Measurements from ENCODE around the gene UPF1.

UPF1 gene

DNA sequence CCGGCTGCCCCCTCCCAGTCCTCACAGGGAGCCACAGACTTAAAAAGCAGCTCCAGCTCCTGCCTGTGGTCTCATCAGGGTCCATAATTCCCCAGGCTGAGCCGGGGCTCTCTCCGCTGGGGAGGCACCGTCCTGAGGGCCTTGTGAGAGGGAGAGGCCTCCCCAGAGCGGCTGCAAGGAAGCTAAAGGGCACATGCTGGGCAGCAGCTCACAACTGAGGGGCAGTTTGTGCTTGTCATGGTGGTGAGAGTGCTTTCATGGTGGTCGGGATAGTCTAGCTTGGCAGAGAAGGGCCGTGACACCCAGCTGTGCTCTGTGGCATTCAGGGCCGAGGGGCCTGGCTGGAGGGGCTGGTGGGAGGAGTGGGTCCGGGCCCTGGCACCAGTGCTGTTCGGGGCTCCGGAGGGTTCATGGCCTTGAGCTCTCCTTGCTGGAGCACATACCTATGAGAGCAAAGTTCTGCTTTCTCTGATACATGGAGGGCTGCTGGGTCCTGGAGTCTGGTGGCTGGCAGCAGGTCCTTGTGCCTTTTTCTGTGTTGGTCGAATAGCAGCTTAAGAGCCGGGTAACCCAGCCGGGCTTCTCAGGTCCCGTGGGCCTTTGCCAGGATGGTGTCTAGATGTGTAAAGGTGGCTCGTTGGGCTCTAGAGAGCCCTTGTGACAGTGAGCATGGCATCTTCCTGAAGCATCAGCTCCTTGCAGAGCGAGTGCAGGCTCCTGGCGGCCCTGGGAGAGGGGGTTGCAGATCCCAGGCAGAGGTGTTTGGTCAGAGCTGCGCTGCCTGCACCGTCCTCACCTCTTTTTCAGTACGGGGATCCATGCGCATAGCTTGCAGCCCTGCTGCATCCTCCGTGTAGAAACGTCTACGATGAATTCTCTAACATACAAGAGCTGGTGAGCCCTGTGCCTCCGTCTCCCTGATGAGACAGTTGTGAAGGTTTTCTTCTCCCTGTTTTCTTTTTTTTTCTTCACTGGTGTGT lies 8.8 kb downstream of the UPF1 start:
- DNase-seq: no peak

- no peak for DNase-seq
Observed at GRCh38 chr19:18841400-18841799, 9.6 kb downstream of the UPF1 start.

- no peak for DNase-seq
Observed at GRCh38 chr19:18842166-18842565, 10.4 kb downstream of the UPF1 start.

GRCh38 chr19:18843960-18844359 lies 12.2 kb downstream of the UPF1 start:
- no peak for DNase-seq

DNA sequence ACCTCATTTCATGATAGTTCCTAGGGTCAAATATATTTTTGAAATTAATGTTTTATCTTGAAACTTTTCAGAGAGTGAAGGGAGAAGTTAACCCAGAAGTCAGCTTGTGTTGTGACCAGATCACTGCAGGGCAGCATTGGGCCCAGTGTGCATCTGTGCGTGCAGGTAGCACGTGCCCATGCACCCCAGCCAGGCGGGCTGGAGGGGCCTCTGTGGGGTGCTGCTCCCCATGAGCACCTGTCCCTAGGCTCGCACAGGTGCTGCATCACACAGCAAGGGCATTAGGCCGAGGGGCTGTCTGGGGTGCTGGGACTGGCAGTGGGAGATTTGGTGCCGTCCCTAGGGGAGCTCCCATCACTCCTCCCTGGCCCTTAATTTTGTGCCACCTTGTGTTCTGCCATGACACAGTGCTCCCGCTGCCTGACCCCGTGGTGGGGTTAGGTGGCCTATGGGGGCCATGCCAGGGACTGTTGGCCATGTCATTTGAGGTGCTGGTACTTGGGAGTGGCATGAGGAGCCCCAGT lies 13.1 kb downstream of the UPF1 start:
- DNase-seq: no peak

GRCh38 chr19:18845961-18846360 lies 14.2 kb downstream of the UPF1 start:
- DNase-seq: no peak

GRCh38 chr19:18846862-18847548 lies 15.2 kb downstream of the UPF1 start:
- peak in 3 of 4 experiments; percentile 35 to 66 (median 37) for DNase-seq

GRCh38 chr19:18847549-18848463 lies 16.0 kb downstream of the UPF1 start:
- no peak for DNase-seq

DNA sequence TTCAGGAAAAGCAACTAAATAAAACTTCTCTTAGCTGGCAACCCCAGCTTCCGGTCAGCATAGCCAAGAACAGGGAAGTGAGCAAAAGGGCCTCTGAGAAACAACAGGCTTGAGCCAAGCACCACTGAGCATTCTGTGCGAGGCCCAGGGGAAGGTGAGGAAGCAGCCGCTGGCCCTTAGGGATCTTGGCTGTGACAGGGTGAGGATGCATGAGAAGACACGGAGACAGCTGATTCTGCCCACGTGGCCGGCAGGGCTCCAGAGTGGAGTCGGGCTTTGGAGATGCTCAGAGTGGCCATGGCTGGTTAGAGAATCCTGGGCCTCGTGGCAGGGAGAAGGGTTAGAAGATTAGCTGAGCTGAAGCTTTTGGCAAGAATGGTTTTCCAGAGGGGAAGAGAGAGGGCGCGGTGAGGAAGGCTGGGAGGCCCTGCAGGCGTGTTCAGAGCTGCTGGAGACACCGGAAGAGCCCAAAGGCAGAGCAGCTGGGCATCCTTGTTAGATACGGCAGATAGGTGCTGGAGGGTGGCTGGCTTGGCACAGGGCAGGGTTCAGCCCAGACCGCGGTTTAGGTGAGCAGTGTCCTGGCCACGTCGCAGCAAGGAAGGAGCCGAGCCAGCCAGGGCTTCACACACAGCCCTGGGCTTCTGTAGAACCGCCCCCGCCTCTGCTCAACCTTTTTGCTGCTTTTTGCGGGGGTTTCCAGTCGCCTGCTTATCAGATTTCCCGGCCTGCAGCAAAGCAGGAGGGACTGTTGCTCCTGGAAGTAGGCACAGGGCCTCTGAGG lies 17.3 kb downstream of the UPF1 start:
- no peak for DNase-seq

DNA sequence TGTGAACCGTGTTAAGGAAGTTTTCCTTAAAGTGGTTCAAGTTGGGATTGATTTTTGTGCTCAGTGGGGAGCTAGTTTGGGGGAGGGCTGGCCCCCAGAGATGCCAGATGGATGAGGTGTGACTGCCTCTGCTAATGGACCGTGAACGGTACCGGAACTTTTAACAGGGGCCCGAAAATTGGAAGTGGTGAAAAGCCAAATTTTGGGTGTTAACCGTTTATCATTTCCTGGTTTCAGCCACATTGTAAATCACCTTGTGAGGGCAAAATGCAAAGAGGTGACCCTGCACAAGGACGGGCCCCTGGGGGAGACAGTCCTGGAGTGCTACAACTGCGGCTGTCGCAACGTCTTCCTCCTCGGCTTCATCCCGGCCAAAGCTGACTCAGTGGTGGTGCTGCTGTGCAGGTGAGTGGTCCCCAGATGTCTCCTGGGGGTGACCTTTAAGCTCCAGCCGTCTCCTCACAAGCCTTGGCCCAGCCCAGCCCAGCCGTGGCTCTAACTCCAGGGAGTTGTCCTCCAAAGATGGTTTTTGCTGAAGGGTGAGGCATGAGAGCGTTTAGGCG lies 18.2 kb downstream of the UPF1 start:
- DNase-seq: no peak

DNA sequence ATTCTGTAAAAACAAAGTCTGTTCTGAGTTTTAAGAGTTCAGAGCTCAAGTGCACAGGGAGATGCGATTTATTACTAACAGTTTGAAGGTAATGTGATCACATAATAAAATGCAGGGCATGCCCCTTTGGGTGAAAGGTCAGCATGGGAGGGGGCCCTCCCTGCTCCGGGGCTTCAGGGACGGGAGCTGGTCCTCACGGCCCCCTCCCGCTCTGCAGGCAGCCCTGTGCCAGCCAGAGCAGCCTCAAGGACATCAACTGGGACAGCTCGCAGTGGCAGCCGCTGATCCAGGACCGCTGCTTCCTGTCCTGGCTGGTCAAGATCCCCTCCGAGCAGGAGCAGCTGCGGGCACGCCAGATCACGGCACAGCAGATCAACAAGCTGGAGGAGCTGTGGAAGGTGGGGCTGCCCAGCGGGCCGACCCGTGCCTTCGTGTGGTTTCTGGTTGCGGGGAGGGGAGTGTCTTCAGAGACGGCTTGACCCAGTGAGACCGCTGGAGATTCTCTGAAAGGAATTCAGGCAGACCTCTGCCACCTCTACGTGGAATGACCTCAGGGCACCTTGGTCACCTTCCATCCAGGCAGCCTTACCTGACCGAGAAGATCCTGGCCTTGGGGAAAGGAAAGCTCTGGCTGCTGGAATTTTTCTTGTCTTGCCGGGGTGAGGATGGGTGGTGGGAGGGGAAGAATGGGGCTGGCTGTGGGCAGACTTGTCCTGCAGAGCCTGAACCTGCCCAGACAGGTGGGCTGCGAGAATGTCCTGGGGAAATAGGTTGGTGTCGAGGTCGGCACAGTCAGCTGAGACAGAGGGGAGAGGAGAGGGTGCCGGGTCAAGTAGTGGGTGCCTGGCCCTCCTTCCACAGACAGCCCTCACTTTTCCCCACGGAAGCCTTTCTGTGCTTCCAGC lies 19.0 kb downstream of the UPF1 start:
- DNase-seq: no peak

DNA sequence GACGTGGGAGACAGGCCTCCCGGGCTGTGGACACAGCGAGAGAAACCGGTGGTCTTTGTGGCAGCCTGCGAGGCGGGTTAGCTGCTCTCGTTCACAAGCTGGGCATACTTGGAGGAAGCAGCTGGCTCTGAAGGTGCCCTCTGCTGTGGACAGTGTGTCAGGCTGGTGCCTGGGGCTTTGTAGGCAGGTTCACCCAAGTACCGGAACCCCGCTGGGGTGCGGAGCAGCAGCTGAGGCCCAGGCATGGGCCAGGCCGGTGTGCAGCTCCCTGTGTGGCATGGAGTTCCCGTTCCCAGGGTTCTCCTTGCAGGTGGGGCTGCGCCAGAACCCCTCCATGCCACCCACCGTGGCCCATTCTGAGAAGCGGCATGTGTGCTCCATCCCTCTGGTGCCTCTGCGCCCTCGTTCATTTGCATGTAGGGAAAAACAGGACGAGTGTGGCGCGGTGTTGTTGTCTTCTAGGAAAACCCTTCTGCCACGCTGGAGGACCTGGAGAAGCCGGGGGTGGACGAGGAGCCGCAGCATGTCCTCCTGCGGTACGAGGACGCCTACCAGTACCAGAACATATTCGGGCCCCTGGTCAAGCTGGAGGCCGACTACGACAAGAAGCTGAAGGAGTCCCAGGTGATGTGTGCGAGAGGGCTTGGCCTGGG lies 20.0 kb downstream of the UPF1 start:
- DNase-seq: no peak

GRCh38 chr19:18852648-18853047 lies 20.9 kb downstream of the UPF1 start:
- no peak for DNase-seq

DNA sequence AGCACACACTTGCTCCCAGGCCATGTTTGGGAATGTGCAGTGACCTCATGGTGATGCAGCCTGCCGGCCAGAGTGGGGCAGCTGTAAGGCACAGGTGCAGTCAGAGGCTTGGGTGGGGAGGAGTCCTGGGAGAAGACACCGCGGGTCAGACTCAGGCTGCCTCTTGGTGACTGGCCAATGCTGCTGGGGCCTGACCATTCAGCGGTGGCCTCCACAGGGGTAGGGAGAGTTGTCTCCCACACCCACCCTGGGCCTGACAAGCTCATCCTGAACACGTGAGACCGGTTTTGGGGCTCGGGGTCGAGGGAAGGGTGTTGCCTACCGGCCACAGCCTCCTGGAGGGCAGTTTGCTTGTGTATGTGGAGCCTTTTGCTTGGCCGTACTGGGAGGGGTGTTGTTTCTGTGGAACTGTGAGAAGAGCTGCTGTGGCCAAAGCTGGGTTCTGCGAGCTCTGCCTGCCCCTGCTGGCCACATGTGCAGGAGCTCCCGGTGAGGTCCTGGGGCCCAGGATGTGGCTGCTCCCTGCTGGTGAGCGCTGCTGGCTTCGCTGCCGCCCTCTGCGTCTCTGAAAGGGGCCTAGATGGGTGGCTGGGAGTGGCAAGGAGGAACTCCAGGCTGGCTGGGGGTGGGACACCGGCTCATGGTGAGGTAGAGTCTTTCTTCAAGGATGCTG lies 22.1 kb downstream of the UPF1 start:
- no peak for DNase-seq

- DNase-seq: no peak
Observed at GRCh38 chr19:18854982-18855381, 23.2 kb downstream of the UPF1 start.

DNA sequence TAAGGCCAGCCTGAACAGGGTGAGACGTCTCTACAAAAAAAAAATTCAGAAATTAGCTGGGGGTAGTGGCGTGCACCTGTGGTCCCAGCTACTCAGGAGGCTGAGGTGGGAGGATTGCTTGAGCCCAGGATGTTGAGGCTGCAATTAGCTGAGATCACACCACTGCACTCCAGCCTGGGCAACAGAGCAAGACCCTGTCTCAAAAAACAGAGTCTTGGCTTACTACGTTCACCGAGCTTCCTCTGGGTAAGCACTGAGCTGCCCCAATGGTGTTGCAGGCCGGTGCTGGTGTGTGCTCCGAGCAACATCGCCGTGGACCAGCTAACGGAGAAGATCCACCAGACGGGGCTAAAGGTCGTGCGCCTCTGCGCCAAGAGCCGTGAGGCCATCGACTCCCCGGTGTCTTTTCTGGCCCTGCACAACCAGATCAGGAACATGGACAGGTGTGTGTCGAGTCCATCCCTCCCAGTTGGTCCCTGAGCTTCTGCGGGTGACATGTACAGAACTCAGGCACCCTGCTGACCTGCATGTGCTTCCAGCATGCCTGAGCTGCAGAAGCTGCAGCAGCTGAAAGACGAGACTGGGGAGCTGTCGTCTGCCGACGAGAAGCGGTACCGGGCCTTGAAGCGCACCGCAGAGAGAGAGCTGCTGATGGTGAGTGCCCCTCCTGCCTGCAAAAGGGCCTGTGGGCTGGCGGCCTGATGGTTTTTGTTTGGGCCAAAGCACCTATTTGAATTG lies 24.1 kb downstream of the UPF1 start:
- no peak for DNase-seq

GRCh38 chr19:18856385-18857126 lies 24.8 kb downstream of the UPF1 start:
- DNase-seq: no peak

DNA sequence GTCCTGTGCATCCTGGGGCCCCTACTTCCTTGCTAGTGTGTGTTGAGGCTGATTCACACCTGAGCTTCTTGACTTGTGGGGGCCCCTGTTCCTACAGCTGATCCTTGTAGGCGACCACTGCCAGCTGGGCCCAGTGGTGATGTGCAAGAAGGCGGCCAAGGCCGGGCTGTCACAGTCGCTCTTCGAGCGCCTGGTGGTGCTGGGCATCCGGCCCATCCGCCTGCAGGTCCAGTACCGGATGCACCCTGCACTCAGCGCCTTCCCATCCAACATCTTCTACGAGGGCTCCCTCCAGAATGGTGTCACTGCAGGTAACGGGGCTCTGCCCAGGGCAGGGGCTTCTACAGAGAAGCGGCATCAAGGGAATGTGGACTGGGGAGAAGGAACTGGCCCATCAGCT lies 25.5 kb downstream of the UPF1 start:
- DNase-seq: no peak

Data from activated naive CD4-positive, alpha-beta T cell (primary cell).